ENCODE measurements around the gene ULK4.
"Not testable (repeated sequence)": the region's sequence is repeated elsewhere in the genome, so short reads cannot be mapped to it uniquely, and the experiment has no call there.

ULK4 gene

DNA sequence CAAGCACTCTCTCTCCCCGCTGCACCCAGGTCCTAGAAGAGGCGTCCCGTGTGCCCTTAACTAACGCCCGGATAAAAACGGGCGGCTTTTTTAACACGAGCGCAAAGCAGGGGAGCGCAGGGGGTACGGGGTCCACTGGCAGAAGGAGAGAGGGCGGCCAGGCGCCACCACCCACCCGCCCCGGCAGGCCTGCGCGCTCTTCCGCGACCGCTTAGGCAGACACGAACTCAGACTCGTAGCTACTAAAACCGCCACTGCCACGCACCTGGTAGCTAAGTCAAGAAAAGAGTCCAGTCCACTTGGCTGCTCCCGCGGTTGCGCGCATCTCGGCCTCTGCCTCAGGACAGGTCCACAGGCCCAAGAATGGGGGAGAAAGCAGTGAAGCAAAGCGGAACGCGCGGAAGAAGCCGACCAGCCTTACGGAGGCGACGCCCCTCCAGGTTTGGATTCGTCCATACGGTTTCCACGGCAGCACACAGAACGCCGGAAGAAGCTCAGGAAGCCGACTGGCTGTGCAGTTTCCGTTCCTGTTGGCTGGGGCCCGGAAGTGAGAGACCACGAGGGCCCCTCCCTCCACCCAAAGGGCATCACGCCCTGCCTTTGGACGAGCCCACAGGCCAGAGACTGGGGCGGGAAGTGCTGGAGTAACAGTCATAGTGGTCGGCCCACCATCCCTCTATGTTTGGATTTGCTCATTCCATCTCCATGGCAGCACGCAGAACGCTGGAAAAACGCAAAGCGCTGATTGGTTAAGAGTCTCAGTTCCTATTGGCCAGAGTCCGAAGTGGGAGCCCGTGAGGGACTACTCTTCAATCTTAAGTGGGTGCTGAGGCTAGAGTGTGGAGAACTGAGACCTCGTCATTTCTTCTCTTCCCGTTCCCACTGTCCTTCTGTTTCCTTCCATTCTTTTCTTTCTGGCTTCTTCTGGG is at the start of gene ULK4:
TSS of gene ULK4 (minus strand) at position 353 of the 929 bp plus-strand sequence. CDS start 7,344 bp downstream, outside the sequence.
- peak; percentile 81 to 99 (median 96) for DNase-seq

DNA sequence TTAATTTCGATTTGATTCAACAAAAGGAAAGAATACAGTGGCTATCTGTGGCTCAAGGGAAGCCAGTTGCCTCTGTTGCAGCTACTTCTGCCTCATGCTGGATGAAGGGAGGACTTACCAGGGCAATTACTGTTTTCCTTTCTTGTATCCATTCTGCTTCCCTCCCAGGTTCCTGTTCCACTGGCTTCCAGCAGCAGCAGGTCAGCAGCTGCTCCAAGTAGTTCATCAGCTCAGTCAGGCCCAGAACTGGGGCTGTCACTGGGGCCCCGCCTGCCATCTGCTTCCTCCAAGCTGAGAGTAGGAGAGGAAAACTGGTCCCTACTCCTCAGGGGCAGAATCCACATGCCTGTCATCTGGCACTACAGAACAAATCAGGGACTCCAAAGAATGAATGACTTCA is 48.6 kb upstream of the ULK4 start:
- DNase-seq = peak in 2 of 14 donors; percentile 7 to 37

DNA sequence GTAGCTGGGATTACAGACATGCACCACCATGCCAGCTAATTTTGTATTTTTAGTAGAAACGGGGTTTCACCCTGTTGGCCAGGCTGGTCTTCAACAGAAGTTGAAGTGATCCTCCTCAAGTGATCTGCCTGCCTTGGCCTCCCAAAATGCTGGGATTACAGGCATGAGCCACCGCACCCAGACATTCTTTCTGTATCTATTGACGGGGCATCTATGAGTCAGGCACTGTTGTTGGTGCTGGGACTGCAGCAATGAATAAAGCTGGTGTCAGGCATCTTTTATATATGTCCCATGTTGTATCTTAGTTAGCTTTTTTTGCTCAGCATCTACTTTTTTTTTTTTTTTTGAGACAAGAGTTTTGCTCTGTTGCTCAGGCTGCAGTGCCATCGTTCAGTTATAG is 47.6 kb upstream of the ULK4 start:
- DNase-seq = no peak

DNA sequence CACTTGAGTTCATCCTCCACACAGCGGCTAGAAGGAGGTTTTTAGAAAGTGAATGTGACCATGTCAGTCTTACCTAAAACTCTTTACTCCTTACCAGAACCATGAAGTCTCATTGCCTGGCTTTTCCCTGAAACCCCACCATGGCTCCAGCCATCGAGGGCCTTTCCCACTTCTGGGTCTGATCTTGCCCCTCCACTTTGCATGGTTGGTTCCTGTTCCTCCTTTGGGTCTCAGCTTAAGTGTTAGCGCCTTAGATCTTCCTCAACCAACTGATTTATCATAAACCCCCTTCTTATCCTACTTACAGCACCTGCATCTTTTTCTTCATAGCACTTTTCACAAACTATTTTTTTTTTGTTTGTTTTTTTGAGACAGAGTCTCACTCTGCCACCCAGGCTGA is 45.9 kb upstream of the ULK4 start:
- no peak for DNase-seq

DNA sequence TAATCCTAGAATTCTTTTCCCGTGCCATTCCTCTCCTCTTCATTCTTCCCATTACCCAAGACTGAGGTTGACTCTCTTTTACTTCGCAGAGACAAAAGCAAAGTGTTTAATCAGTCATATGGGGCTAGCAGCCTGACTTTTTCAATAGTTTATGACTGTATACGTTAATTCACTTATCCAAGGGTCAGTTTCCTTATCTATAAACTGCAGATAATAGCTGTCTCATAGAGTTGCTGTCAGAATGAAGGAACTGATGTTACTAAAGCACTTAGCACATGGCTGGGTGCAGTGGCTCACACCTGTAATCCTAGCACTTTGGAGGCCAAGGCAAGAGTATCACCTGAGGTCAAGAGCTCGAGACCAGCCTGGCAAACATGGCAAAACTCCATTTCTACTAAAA is 43.5 kb upstream of the ULK4 start:
- DNase-seq = no peak

DNA sequence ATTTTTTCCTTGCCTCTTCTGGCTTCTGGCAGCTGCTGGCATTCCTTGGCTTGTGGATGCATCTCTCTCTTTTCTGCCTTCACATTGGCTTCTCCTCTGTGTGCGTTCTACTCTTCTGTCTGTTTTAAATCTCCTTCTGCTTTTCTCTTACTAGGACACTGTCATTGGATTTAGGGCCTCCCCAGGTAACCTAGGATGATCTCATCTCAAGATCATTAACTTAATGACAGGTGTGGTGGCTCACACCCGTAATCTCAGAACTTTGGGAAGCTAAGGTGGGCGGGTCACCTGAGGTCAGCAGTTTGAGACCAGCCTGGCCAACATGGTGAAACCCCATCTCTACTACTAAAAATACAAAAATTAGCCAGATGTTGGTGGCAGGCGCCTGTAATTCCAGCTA is 40.9 kb upstream of the ULK4 start:
- no peak for DNase-seq

DNA sequence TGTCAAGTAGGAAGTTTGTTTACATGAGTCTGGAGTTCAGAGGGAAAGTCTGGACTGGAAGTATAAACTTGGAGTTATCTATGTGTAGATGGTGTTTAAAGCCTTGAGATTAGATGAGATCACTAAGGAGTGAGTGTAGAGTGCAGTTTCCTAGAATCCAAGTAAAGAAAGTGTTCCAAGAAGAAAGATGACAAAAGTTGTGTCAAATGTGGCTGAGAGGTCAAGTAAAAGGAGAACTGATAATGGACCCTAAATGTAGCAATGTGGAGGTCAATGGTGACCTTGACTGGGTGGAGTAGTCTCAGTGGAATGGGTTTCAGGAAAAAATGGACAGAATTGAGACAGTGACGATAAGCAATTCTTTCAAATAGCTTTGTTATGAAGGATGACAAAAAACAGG is 39.9 kb upstream of the ULK4 start:
- no peak for DNase-seq

DNA sequence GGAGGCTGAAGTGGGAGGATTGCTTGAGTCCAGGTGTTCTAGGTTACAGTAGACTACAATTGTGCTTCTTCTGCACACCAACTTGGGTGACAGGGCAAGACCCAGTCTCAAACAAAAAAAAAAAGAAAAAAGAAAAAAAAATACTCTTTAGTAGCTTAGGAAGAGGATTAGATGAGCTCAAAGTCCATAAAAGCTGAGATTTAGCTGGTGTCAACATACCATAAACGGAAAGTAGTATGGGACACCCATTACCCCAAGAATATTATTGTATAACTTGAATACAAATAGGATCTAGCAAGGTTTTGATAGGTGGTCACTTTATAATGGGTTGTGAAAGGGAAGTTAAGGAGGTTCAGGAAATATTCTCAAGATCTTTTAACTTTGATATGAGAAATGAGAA is 38.0 kb upstream of the ULK4 start:
- no peak for DNase-seq

DNA sequence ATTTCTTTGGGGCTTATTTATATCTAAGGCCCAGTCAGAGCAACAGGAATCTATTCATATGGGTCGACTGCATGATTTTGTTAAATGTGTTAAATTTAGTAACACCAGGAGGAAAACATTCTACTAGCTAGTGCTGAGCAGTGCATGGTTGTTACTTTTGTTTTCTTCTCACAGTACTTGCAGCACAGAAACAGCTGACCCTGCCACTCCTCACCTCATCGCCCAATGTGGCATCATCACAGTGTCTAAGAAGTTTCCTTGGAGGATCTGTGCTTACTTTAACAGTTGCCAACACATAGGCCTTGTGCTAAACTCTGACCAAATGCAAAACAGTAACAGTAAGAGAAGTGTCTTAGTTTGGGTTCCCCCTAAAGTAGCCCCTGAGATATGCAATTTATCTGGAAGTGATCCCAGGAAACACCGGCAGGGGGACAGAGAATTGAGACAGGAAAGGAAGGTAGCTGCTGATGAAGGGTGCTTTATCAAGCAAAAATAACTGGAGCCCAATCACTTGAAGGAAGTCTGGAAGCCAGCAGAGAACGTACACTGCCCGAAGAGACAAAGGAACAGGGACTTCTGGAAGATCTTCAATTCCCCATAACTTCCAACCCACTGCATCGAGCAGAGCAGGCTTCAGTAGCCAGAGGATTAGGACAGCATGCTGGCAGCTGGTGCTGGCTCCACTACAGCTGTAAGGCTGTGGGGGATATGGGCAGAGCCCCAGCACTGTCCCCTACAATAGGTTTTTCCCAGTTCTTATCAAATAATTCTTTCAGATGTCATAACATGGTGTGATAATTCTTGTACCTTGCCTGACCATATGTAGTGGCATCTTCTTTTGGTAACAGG is 36.0 kb upstream of the ULK4 start:
- peak in 3 of 14 donors; percentile 4 to 12 (median 6) for DNase-seq

DNA sequence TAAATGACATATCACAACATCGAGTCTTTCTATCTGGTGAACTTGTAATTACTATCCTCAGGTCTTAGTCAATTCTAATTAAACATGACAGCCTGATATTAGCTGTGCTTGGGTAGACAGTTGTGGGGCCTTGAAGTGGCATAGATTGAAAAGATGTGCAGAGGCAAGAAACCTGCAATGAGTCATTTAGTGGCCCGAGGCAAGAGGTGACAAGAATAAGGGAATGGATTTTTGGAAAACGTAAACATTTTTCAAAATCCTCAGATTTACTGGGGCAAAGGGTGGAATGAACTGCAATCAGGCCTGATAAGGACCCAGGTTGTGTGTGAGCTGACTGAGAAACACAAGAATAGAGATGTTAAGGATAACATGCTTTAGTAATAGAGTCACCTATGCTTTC is 29.5 kb upstream of the ULK4 start:
- DNase-seq = no peak

DNA sequence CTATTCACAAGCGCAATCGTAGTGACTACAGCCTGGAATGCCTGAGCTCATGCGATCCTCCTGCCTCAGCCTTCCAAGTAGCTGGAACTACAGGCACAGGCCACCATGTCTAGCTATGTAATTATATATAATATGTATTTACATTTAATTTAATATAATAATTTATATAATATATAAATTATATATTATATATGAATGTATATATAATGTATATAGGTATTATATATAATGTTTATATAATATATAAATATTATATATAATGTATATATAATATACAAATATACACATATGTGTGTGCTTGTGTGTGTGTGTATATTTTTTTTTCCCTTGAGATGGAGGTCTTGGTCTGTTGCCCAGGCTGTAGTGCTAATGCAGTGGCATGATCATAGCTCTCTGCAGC is 27.6 kb upstream of the ULK4 start:
- DNase-seq = no peak

DNA sequence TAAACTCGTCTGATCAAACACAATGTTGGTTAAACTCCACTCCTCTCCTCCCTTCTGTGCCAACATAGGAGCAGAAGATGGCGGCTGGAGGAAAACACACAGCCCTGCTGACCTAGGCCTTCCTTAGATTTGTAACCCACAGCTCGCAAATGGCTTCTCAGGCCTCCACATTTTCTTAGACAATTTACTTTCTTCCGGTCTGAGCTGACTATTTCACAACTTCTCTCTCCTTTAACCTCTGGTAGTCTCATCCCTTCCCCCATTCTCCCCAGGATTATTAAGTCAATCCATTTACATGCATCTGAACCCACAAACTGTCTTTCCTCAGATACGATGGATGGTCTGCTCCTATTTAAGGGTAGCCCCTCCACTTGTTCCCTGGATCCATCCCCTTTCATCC is 25.7 kb upstream of the ULK4 start:
- no peak for DNase-seq

DNA sequence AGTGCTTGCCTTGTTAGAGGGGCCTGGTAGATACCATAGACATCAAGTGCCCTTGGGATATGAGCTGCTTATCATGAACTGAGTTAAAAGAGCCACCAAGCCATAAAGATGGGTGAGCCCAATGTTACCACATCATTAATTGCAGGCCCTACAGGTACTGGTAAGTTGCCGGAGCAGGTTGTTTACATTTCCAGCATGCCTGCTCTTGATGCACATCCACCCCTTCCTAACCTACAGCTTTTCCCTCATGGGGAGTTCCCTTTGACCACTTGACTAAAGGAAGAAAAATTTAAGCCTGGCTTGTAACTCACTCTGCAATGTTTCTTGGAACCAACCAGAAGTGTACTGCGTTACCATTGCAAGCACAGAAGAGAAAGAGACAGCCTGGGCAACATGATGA is 24.7 kb upstream of the ULK4 start:
- no peak for DNase-seq

DNA sequence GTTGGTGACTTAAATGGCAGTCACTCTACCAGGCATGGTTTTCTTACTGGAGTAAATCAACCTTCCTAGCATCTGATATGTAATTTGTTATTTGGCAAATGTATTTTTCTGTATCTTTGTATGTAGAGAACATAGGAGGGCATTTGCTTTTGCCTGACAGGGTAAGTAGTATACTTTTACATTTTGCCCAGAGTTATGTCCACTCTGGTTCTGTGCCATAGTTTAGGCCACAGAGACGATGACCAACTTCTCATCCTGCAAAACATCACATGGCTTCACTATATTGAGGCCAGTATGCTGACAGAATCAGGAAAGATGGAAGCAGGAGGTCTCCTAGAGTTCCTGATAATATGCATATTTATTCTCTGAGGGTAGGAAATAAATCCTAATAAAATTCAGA is 23.1 kb upstream of the ULK4 start:
- DNase-seq = no peak

DNA sequence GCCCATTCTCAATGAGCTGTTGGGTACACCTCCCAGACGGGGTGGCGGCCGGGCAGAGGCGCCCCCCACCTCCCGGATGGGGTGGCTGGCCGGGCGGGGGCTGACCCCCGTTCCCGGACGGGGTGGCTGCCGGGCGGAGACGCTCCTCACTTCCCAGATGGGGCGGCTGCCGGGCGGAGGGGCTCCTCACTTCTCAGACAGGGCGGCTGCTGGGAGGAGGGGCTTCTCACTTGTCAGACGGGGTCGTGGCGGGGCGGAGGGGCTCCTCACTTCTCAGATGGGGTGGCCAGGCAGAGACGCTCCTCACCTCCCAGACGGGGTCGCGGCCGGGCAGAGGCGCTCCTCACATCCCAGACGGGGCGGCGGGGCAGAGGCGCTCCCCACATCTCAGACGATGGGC is 21.2 kb upstream of the ULK4 start:
- not testable (repeated sequence) for DNase-seq

DNA sequence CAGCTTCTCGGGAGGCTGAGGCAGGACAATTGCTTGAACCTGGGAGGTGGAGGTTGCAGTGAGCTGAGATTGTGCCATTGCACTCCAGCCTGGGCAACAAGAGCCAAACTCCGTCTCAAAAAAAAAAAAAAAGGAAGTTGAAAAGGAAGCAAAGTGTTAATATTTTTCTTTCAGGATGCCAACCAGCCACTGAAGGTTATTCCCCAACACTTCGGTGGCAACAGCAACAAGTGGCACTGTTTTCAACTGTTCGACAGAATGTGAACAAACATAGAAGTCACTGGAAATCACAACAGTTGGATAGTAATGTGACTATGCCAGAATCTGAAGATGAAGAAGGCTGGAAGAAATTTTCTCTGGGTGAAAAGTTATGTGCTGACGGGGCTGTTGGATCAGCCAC is 15.5 kb upstream of the ULK4 start:
- not testable (repeated sequence) for DNase-seq

DNA sequence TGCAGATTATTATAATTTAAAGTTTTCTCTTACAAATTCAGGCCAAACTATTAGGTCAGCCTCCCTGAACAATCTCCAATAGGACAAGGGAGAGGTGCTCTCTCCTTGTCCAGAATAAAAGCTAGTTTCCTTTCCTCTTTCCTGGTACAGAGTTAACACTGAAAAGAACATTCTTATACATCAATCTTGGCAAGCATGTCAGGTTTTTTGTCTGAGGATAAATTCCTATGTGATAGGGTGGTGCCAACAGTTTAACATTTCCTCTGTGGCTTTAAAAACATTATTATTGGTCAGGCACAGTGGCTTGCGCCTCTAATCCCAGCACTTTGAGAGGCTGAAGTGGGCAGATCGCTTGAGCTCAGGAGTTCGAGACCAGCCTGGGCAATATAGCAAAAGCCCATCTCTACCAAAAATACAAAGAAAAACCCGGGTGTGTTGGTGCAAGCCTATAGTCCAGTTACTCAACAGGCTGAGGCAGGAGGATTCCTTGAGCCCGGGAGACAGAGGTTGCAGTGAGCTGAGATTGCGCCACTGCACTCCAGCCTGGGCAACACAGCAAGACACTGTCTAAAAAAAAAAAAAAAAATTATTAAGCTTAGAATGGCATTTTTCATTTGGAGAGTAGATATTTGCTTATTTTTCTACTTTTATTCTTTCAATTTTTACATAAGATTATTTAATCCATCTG is 13.7 kb upstream of the ULK4 start:
- no peak for DNase-seq

DNA sequence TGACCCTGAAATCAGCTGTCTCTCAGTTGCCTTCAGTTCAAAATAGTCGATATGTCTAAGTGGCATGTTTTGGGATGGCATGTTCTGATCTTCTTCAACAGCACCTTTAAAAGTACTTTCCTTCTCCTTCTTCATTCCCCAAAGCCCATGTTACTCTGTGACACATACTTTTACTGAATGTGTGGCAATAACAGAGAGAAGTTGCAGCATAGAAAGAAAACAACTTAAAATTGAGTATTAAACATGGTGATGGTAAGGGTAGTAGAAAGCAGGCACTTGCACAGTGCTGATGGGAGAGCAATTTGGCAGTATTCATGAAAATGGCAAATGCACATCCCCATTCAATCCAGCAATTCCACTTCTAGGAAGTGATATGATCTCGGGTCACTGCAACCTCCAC is 12.3 kb upstream of the ULK4 start:
- no peak for DNase-seq

DNA sequence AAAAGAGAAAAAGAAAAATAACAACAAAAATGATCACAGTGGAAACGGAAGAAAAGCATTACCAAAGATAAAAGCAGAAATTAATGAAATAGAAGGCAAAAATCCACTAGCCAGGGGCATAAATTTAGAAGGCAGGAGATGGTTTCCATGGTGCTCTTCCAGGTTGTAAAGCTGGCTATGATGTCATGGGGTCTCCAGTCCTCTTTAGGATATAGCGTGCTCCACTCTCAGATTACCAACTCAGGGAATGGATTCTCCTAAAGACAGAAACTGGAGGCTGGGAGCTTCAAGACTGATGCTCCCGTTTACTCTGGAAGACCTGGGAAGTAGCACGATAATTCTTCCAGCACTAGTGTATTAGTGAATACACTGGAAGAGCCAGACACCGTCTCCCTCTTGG is 10.9 kb upstream of the ULK4 start:
- no peak for DNase-seq

DNA sequence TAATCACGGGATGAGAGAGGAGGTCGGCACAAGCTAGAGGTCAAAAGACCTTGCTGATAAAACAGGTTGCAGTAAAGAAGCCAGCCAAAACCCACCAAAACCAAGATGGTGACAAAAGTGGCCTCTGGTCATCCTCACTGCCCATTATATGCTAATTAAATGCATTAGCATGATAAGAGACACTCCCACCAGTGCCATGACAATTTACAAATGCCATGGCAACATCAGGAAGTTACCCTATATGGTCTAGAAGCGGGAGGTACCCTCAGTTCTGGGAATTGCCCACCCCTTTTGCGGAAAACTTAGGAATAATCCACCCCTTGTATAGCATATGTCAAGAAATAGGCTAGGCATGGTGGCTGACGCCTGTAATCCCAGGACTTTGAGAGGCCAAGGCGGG is 4.3 kb upstream of the ULK4 start:
- no peak for DNase-seq

DNA sequence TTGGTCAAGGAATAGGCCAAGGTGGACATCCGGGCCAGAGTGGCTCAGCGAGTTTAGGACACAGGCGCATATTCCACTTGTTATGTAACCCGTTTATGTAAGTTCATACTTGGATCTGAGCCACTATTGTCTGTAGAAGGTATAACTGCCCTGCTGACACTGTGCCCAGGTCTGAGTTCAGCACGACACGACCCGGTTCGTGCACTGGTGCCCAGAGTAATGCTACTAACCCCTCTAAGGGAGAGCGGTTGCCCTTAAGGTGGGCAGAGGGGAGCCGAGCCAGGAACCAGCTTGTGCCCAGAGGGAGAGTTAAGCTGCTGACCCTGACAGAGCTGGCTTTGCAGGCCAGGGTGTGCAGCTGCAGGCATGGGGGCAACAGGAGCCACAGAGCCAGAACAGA is 1.9 kb upstream of the ULK4 start:
- no peak for DNase-seq

DNA sequence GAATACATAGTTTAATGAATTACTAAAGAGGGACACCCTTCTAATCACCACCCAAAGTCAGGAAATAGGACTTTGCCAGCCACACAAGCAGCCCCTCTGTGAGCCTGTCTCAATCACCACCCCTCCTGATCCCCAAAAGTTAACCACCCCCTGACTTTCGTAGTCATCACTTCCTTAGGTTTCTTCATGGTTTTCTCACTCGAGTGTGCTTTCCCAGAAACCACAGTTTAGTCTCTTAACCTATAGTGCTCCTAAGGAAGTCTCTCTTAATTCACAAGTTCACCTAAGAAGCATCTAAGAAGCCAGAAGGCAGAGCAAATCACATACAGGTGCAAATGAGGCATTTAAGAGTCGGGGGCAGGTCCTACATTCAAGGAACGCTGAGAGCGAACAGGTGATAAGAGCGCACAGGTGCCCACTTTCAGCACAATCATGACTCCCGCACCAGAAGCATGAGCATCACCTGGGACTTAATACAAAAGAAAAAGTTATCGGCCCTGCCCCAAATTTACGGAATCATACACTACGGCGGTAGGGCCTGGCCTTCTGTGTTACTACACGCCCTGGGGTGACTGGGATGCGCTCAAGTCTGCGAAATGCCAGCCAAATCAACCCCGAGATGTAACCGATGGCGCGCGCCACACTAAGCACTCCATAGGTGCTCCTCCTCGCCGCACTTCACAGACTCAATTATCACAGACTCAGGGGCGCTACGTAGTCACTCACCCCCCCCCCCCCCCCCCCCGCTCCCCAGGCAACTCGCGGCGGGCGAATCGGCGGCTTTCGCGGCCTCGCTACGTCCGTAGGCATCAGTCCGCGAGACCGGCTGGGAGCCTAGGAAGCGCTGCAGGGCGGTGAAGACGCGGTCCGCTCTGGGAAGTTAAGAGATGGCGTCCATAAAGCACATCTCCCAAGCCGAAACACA is 815 bp downstream of the ULK4 start:
- peak in 6 of 14 donors; percentile 7 to 52 (median 32) for DNase-seq
